Ramos (cell line): Measurements from ENCODE around the gene GRM7.

Experiments used
- in situ Hi-C: fragments of 300-500 bp; cut with MboI; formaldehyde crosslinking; loops from one replicate; pipeline ENCODE4 v1.14.3; 2022; ENCODE audit warnings: low sequenced_read_pairs; ENCODE audit not compliant: unreplicated experiment

The GRM7 gene

GRCh38 chr3:7106635-7107034 lies 245.7 kb downstream of the GRM7 start:
- in situ Hi-C loops, result no loop called here

- in situ Hi-C loops, result no loop called here
These were observed 251.7 kb downstream of the GRM7 start for GRCh38 chr3:7112523-7113056.

- in situ Hi-C loops, result no loop called here
These were observed 283.9 kb downstream of the GRM7 start for GRCh38 chr3:7144697-7145308.

GRCh38 chr3:7146529-7146928 lies 285.6 kb downstream of the GRM7 start:
- in situ Hi-C loops, result no loop called here

- in situ Hi-C loops, result no loop called here
These were observed 297.6 kb downstream of the GRM7 start for GRCh38 chr3:7158516-7158915.

GRCh38 chr3:7160689-7161088 lies 299.8 kb downstream of the GRM7 start:
- in situ Hi-C loops, result no loop called here

GRCh38 chr3:7166460-7166859 lies 305.5 kb downstream of the GRM7 start:
- in situ Hi-C loops, result no loop called here

GRCh38 chr3:7171493-7171892 lies 310.6 kb downstream of the GRM7 start:
- in situ Hi-C loops, result no loop called here

- in situ Hi-C loops, result no loop called here
These were observed 312.1 kb downstream of the GRM7 start for GRCh38 chr3:7172996-7173395.

- in situ Hi-C loops, result no loop called here
These were observed 327.6 kb downstream of the GRM7 start for GRCh38 chr3:7188551-7188950.

GRCh38 chr3:7190095-7190494 lies 329.2 kb downstream of the GRM7 start:
- in situ Hi-C loops, result no loop called here

- in situ Hi-C loops, result no loop called here
These were observed 332.4 kb downstream of the GRM7 start for GRCh38 chr3:7193269-7193668.

- in situ Hi-C loops, result no loop called here
These were observed 333.3 kb downstream of the GRM7 start for GRCh38 chr3:7194071-7194835.

GRCh38 chr3:7195934-7196333 lies 335.0 kb downstream of the GRM7 start:
- in situ Hi-C loops, result no loop called here

GRCh38 chr3:7201784-7202183 lies 340.9 kb downstream of the GRM7 start:
- in situ Hi-C loops, result no loop called here

GRCh38 chr3:7203969-7204847 lies 343.3 kb downstream of the GRM7 start:
- in situ Hi-C loops, result no loop called here

GRCh38 chr3:7204848-7205156 lies 343.9 kb downstream of the GRM7 start:
- in situ Hi-C loops, result no loop called here

- in situ Hi-C loops, result no loop called here
These were observed 344.6 kb downstream of the GRM7 start for GRCh38 chr3:7205535-7205934.

GRCh38 chr3:7205962-7206361 lies 345.0 kb downstream of the GRM7 start:
- in situ Hi-C loops, result no loop called here

- in situ Hi-C loops, result no loop called here
These were observed 346.2 kb downstream of the GRM7 start for GRCh38 chr3:7207125-7207524.

GRCh38 chr3:7207928-7208327 lies 347.0 kb downstream of the GRM7 start:
- in situ Hi-C loops, result no loop called here
